IMR-90 (cell line): ENCODE results near the gene INHBE. TPM values are rescaled to one million over a fixed set of nuclear protein-coding genes. Genes with fewer than 3 reads are reported as not detected.

Source experiments
- ATAC-seq: fragments of 200-7000 bp; cut with Tn5 transposase; 2 replicates; pipeline ENCODE4 v1.9.1; 2020; ENCODE audit warnings: low read depth, mild to moderate bottlenecking, moderate library complexity
- BruUV-seq: library from RNA; stranded (reverse); fragments of 400-500 nt; replicated peaks from 2 replicates; lab custom pipeline; 2021; lab: Mats Ljungman, UMichigan
- CTCF ChIA-PET: fragments of 300-600 bp; formaldehyde crosslinking; extraction: SDS; loops from one replicate; lab custom pipeline; 2021; ENCODE audit warnings: antibody characterized with exemption; lab: Yijun Ruan, JAX
- POLR2A ChIA-PET: fragments of 300-600 bp; sonication (Branson Sonifier 250); formaldehyde crosslinking; loops from one replicate; lab custom pipeline; 2022; ENCODE audit warnings: antibody characterized with exemption; ENCODE audit not compliant: unreplicated experiment; lab: Charles Lee
- DNase-seq: peaks from one replicate; pipeline ENCODE4 v3.0.0; 2013
- H2AFZ ChIP-seq: replicated peaks from 2 replicates; pipeline ENCODE3; 2013; ENCODE audit warnings: low read length, mild to moderate bottlenecking; ENCODE audit not compliant: poor library complexity
- H2AK5ac ChIP-seq: 2 replicates; pipeline ENCODE4 v1.6.1; 2013; ENCODE audit warnings: low read depth, low read length, inconsistent platforms
- H2AK9ac ChIP-seq: replicated peaks from 2 replicates; pipeline ENCODE3; 2013; ENCODE audit warnings: mild to moderate bottlenecking, low read depth, low read length, moderate library complexity; ENCODE audit not compliant: poor library complexity
- H2BK120ac ChIP-seq: 2 replicates; pipeline ENCODE4 v1.6.1; 2013; ENCODE audit warnings: low read depth, low read length, inconsistent platforms
- H2BK15ac ChIP-seq: 3 replicates; pipeline ENCODE4 v1.6.1; 2013; ENCODE audit warnings: low read depth, low read length, inconsistent platforms
- H2BK20ac ChIP-seq: 2 replicates; pipeline ENCODE4 v1.6.1; 2013; ENCODE audit warnings: low read depth, mild to moderate bottlenecking, inconsistent platforms, low read length, moderate library complexity
- H2BK5ac ChIP-seq: 2 replicates; pipeline ENCODE4 v1.6.1; 2013; ENCODE audit warnings: mild to moderate bottlenecking, low read depth, low read length, inconsistent platforms; ENCODE audit not compliant: poor library complexity, severe bottlenecking
- H3K14ac ChIP-seq: replicated peaks from 2 replicates; pipeline ENCODE4 v1.6.1; 2013; ENCODE audit warnings: low read depth, low read length, inconsistent platforms
- H3K18ac ChIP-seq: 2 replicates; pipeline ENCODE4 v1.6.1; 2013; ENCODE audit warnings: low read depth, low read length, control low read depth
- H3K23ac ChIP-seq: 2 replicates; pipeline ENCODE4 v1.6.1; 2013; ENCODE audit warnings: low read depth, low read length, inconsistent platforms
- H3K27ac ChIP-seq: 2 replicates; pipeline ENCODE4 v1.5.1; 2013; ENCODE audit warnings: mild to moderate bottlenecking, control low read depth, low read length; ENCODE audit not compliant: insufficient read depth
- H3K27me3 ChIP-seq: 2 replicates; pipeline ENCODE4 v1.6.1; 2013; ENCODE audit warnings: low read length; ENCODE audit not compliant: control insufficient read depth, insufficient read depth
- H3K36me3 ChIP-seq: 2 replicates; pipeline ENCODE4 v1.6.1; 2013; ENCODE audit warnings: low read length, mixed read lengths; ENCODE audit not compliant: control insufficient read depth, insufficient read depth
- H3K4ac ChIP-seq: 2 replicates; pipeline ENCODE4 v1.6.1; 2013; ENCODE audit warnings: low read depth, low read length, inconsistent platforms
- H3K4me1 ChIP-seq: 2 replicates; pipeline ENCODE4 v1.6.1; 2013; ENCODE audit warnings: low read length, mixed read lengths; ENCODE audit not compliant: control insufficient read depth, insufficient read depth
- H3K4me2 ChIP-seq: 2 replicates; pipeline ENCODE4 v1.6.1; 2013; ENCODE audit warnings: low read depth, mild to moderate bottlenecking, control low read depth, low read length, moderate library complexity
- H3K4me3 ChIP-seq: 2 replicates; pipeline ENCODE4 v1.5.1; 2013; ENCODE audit warnings: low read depth, mild to moderate bottlenecking, control low read depth, low read length, moderate library complexity; ENCODE audit not compliant: insufficient read depth
- H3K56ac ChIP-seq: 2 replicates; pipeline ENCODE4 v1.6.1; 2013; ENCODE audit warnings: low read length, inconsistent platforms; ENCODE audit not compliant: insufficient read depth; ENCODE audit errors: extremely low read depth
- H3K79me1 ChIP-seq, 2 experiments: 2 replicates each; pipeline ENCODE4 v1.6.1; 2013; ENCODE audit warnings: low read length in 2 of 2, inconsistent platforms in 1 of 2, low read depth in 1 of 2
- H3K9ac ChIP-seq: 2 replicates; pipeline ENCODE4 v1.6.1; 2013; ENCODE audit warnings: low read depth, low read length, control low read depth
- H3K9me1 ChIP-seq: 2 replicates; pipeline ENCODE4 v1.6.1; 2013; ENCODE audit warnings: low read length, inconsistent platforms; ENCODE audit not compliant: insufficient read depth
- H3K9me3 ChIP-seq: 2 replicates; pipeline ENCODE4 v1.6.1; 2013; ENCODE audit warnings: low read length; ENCODE audit not compliant: control insufficient read depth, insufficient read depth
- H4K20me1 ChIP-seq: 2 replicates; pipeline ENCODE4 v1.6.1; 2013; ENCODE audit warnings: low read length, inconsistent platforms; ENCODE audit not compliant: insufficient read depth
- H4K5ac ChIP-seq: 2 replicates; pipeline ENCODE4 v1.6.1; 2013; ENCODE audit warnings: mild to moderate bottlenecking, low read depth, low read length, control low read depth
- H4K8ac ChIP-seq, 2 experiments: 2 replicates each; pipeline ENCODE4 v1.6.1; 2013; ENCODE audit warnings: low read depth in 2 of 2, low read length in 2 of 2, control low read depth in 1 of 2, inconsistent platforms in 1 of 2
- H4K91ac ChIP-seq: 2 replicates; pipeline ENCODE4 v1.6.1; 2013; ENCODE audit warnings: low read depth, low read length, inconsistent platforms; ENCODE audit not compliant: insufficient read depth
- BHLHE40 ChIP-seq: fragments of 150-350 bp; IDR thresholded peaks from 2 replicates; pipeline ENCODE4 v1.6.1; 2016; ENCODE audit warnings: mild to moderate bottlenecking, low read depth, low read length
- CEBPB ChIP-seq: IDR thresholded peaks from 2 replicates; pipeline ENCODE4 v1.6.1; 2012; ENCODE audit warnings: low read depth, low read length, improper control_type of control experiment
- CHD1 ChIP-seq: IDR thresholded peaks from 2 replicates; pipeline ENCODE4 v1.6.1; 2012; ENCODE audit warnings: low read depth, low read length, improper control_type of control experiment
- CTCF ChIP-seq: conservative IDR thresholded peaks from 2 replicates; pipeline ENCODE4 v1.5.1; 2012; ENCODE audit warnings: mild to moderate bottlenecking, low read depth, low read length, improper control_type of control experiment
- ELK1 ChIP-seq: fragments of 150-350 bp; IDR thresholded peaks from 2 replicates; pipeline ENCODE4 v1.6.1; 2016; ENCODE audit warnings: low read depth, mild to moderate bottlenecking, low read length, moderate library complexity, borderline replicate concordance
- FOS ChIP-seq: fragments of 150-350 bp; IDR thresholded peaks from 2 replicates; pipeline ENCODE4 v1.6.1; 2016; ENCODE audit warnings: low read depth, low read length
- MAFK ChIP-seq: IDR thresholded peaks from 2 replicates; pipeline ENCODE4 v1.6.1; 2012; ENCODE audit warnings: low read depth, low read length, improper control_type of control experiment
- MAZ ChIP-seq: IDR thresholded peaks from 2 replicates; pipeline ENCODE4 v1.6.1; 2012; ENCODE audit warnings: low read depth, mild to moderate bottlenecking, low read length, improper control_type of control experiment, moderate library complexity, borderline replicate concordance
- MXI1 ChIP-seq: IDR thresholded peaks from 2 replicates; pipeline ENCODE4 v1.6.1; 2012; ENCODE audit warnings: low read depth, mild to moderate bottlenecking, low read length, moderate library complexity, borderline replicate concordance
- NFE2L2 ChIP-seq: fragments of 150-350 bp; IDR thresholded peaks from 2 replicates; pipeline ENCODE4 v1.6.1; 2016; ENCODE audit warnings: low read depth, mild to moderate bottlenecking, low read length
- POLR2A ChIP-seq: IDR thresholded peaks from 2 replicates; pipeline ENCODE4 v1.6.1; 2012; ENCODE audit warnings: mild to moderate bottlenecking, low read depth, low read length
- RAD21 ChIP-seq: IDR thresholded peaks from 2 replicates; pipeline ENCODE4 v1.6.1; 2012; ENCODE audit warnings: low read length, improper control_type of control experiment
- RCOR1 ChIP-seq: IDR thresholded peaks from 2 replicates; pipeline ENCODE4 v1.6.1; 2012; ENCODE audit warnings: mild to moderate bottlenecking, low read length, improper control_type of control experiment; ENCODE audit not compliant: insufficient replicate concordance
- RFX5 ChIP-seq: IDR thresholded peaks from 2 replicates; pipeline ENCODE4 v1.8.0; 2012; ENCODE audit warnings: low read depth, mild to moderate bottlenecking, low read length, moderate library complexity
- SMC3 ChIP-seq: fragments of 150-350 bp; IDR thresholded peaks from 2 replicates; pipeline ENCODE4 v1.6.1; 2016; ENCODE audit warnings: low read depth, mild to moderate bottlenecking, antibody characterized with exemption, low read length, moderate library complexity
- USF2 ChIP-seq: fragments of 150-350 bp; IDR thresholded peaks from 2 replicates; pipeline ENCODE4 v1.6.1; 2017; ENCODE audit warnings: mild to moderate bottlenecking, antibody characterized with exemption, low read length, low read depth
- WGBS, 2 experiments: methylation state at CpG; one replicate each; pipeline versions ENCODE4 v1.1.5 to v1.1.7; 2013; ENCODE audit warnings: missing lambda C conversion rate in 2 of 2; ENCODE audit not compliant: insufficient read length in 1 of 2; ENCODE audit errors: extremely low coverage in 2 of 2; 5-methylcytosine and 5-hydroxymethylcytosine counted together
- dilution Hi-C: fragments of 300-500 bp; cut with HindIII; formaldehyde crosslinking; loops from one replicate; pipeline ENCODE4 v1.14.3; 2018; ENCODE audit warnings: low sequenced_read_pairs; ENCODE audit not compliant: unreplicated experiment
- in situ Hi-C: fragments of 300-500 bp; cut with MboI; formaldehyde crosslinking; loops from 3 replicates; pipeline ENCODE4 v1.14.3; 2019; ENCODE audit warnings: low sequenced_read_pairs, inconsistent platforms, mixed read lengths
- intact Hi-C: fragments of 100-400 bp; cut with micrococcal nuclease; formaldehyde crosslinking; loops from 2 replicates; pipeline ENCODE4 v1.10.0; 2022
- polyA plus RNA-seq, 3 experiments: library from polyadenylated mRNA; depleted of rRNA; stranded (reverse); fragments of >200 nt; gene quantifications; 2 replicates each; pipeline ENCODE4 v1.2.3, GENCODE V29; 2012; ENCODE audit warnings: low replicate concordance in 1 of 3
- total RNA-seq: library from RNA; depleted of rRNA; stranded (reverse); fragments of >200 nt; gene quantifications from 2 replicates; pipeline ENCODE4 v1.2.3, GENCODE V29; 2012

Gene INHBE
- total and polyA plus RNA-seq, 2 of the 4 experiments (the other 2 are of a cell fraction) = 0.90 to 1.7 TPM

- H4K5ac ChIP-seq = no peak overlapping the region
- no peak overlapping the region for H3K18ac ChIP-seq
- peaks cover 5% of the 10 kb centered on the region; the same call in 1 of the 2 replicates for H3K9me1 ChIP-seq
- peaks cover 3% of the 10 kb centered on the region for H3K4me1 ChIP-seq
- H3K27ac ChIP-seq = no peak overlapping the region
- H3K4me3 ChIP-seq = no peak overlapping the region
- peak overlapping the region in 1 of 2 experiments; percentile 82; a peak in 1 of 4 replicates for H4K8ac ChIP-seq
- BruUV-seq = no TSS peak
- ATAC-seq (no peak), DNase-seq (no peak)
- no peak overlapping the region for H2BK20ac ChIP-seq
- H3K27me3 ChIP-seq = no peaks in the 10 kb centered on the region
- ChIA-PET POLR2A (no interaction called here), CTCF (no interaction called here)
- no peak overlapping the region for H2BK5ac ChIP-seq
- WGBS, 2 experiments = 75% methylated on average over 2 of the region's 6 CpGs; no CpG with 5 or more reads in 1 of the 2 experiments
- in situ Hi-C loops = no loop called here
- no peak overlapping the region; the same call in 1 of the 2 replicates for H3K14ac ChIP-seq
- no peaks in the 10 kb centered on the region for H3K9me3 ChIP-seq
- H4K20me1 ChIP-seq = peaks cover 2% of the 10 kb centered on the region
- no peak overlapping the region for H3K23ac ChIP-seq
- intact Hi-C loops = no loop called here
- H3K9ac ChIP-seq = no peak overlapping the region
- peaks cover 7% of the 10 kb centered on the region for H3K36me3 ChIP-seq
- H3K4me2 ChIP-seq = no peak overlapping the region
- H2AK5ac ChIP-seq = no peak overlapping the region
- no peak overlapping the region for H3K4ac ChIP-seq
- H2AFZ ChIP-seq = no peak overlapping the region
- no peak overlapping the region for H4K91ac ChIP-seq
- no peak overlapping the region for H2AK9ac ChIP-seq
- H3K56ac ChIP-seq = no peak overlapping the region
- no peak overlapping the region for H2BK15ac ChIP-seq
- TF ChIP-seq SMC3 (no peak), RFX5 (no peak), FOS (no peak), CEBPB (no peak), NFE2L2 (no peak), RAD21 (no peak), USF2 (no peak), RCOR1 (no peak), MAFK (no peak), MXI1 (no peak), ELK1 (no peak), MAZ (no peak), CHD1 (no peak), CTCF (no peak), POLR2A (no peak), BHLHE40 (no peak)
- H3K79me1 ChIP-seq = peaks cover 26 to 57% of the 10 kb centered on the region in 2 experiments
- dilution Hi-C loops = no loop called here
- H2BK120ac ChIP-seq = no peak overlapping the region
Observed at GRCh38 chr12:57428965-57429364, 26.1 kb upstream of the INHBE start.
